Common myeloid progenitor, CD34-positive (primary cell): ENCODE data around the gene CIAO3.
"Not testable (repeated sequence)": the region's sequence is repeated elsewhere in the genome, so short reads cannot be mapped to it uniquely, and the experiment has no call there.

ENCODE experiments used
- CTCF ChIA-PET: fragments of 350-600 bp; sonication (Branson Sonifier 250); formaldehyde crosslinking; loops from one replicate; lab custom pipeline; 2021; ENCODE audit warnings: antibody characterized with exemption; lab: Charles Lee
- POLR2A ChIA-PET: fragments of 350-600 bp; sonication (Branson Sonifier 250); formaldehyde crosslinking; loops from one replicate; lab custom pipeline; 2021; ENCODE audit warnings: antibody characterized with exemption; lab: Charles Lee
- DNase-seq, 3 donors: peaks; one replicate each; pipeline versions ENCODE4 v3.0.0 to v3.0.0-alpha.2; 2013
- H3K27ac ChIP-seq, 2 experiments: 1 replicate in 1 of 2; 2 replicates in 1 of 2; pipeline ENCODE4 v1.7.0; 2013; ENCODE audit warnings: inconsistent platforms in 2 of 2, low read length in 2 of 2, mild to moderate bottlenecking in 2 of 2, low read depth in 1 of 2, moderate library complexity in 1 of 2; ENCODE audit not compliant: severe bottlenecking in 2 of 2, insufficient read depth in 1 of 2, poor library complexity in 1 of 2
- H3K27me3 ChIP-seq, 5 experiments: replicated peaks in 2 of 5; 1 replicate in 3 of 5; 2 replicates in 2 of 5; pipeline versions ENCODE4 v1.6.1 to v1.7.0; 2013; ENCODE audit warnings: low read length in 4 of 5, mild to moderate bottlenecking in 2 of 5, moderate library complexity in 2 of 5, inconsistent platforms in 1 of 5; ENCODE audit not compliant: insufficient read depth in 5 of 5, control insufficient read depth in 4 of 5
- H3K36me3 ChIP-seq, 4 experiments: 1 replicate in 2 of 4; 2 replicates in 2 of 4; pipeline versions ENCODE4 v1.6.1 to v1.7.0; 2013; ENCODE audit warnings: low read length in 3 of 4, control low read depth in 1 of 4, mild to moderate bottlenecking in 1 of 4; ENCODE audit not compliant: control insufficient read depth in 4 of 4, insufficient read depth in 4 of 4
- H3K4me1 ChIP-seq, 4 experiments: 1 replicate in 3 of 4; 2 replicates in 1 of 4; pipeline versions ENCODE4 v1.6.1 to v1.7.1; 2013; ENCODE audit warnings: low read length in 3 of 4, mild to moderate bottlenecking in 3 of 4, control low read depth in 1 of 4, inconsistent platforms in 1 of 4, moderate library complexity in 1 of 4; ENCODE audit not compliant: control insufficient read depth in 4 of 4, insufficient read depth in 4 of 4; ENCODE audit errors: control extremely low read depth in 1 of 4
- H3K4me3 ChIP-seq, 7 experiments: 1 replicate in 4 of 7; 2 replicates in 3 of 7; pipeline versions ENCODE4 v1.5.1 to v1.7.0; 2013; ENCODE audit warnings: mild to moderate bottlenecking in 7 of 7, low read length in 6 of 7, moderate library complexity in 6 of 7, inconsistent platforms in 2 of 7, low read depth in 2 of 7, control low read depth in 1 of 7; ENCODE audit not compliant: insufficient read depth in 4 of 7, control insufficient read depth in 1 of 7; ENCODE audit errors: extremely low read depth in 1 of 7
- H3K9me3 ChIP-seq, 5 experiments: 1 replicate in 4 of 5; 2 replicates in 1 of 5; pipeline versions ENCODE4 v1.6.1 to v1.7.1; 2013; ENCODE audit warnings: low read length in 4 of 5, mild to moderate bottlenecking in 2 of 5, inconsistent platforms in 1 of 5, low read depth in 1 of 5, moderate library complexity in 1 of 5; ENCODE audit not compliant: control insufficient read depth in 4 of 5, insufficient read depth in 2 of 5; ENCODE audit errors: control extremely low read depth in 1 of 5
- WGBS: methylation state at CpG from one replicate; pipeline ENCODE4 v1.1.5; 2013; ENCODE audit not compliant: insufficient coverage; 5-methylcytosine and 5-hydroxymethylcytosine counted together

The CIAO3 gene

DNA sequence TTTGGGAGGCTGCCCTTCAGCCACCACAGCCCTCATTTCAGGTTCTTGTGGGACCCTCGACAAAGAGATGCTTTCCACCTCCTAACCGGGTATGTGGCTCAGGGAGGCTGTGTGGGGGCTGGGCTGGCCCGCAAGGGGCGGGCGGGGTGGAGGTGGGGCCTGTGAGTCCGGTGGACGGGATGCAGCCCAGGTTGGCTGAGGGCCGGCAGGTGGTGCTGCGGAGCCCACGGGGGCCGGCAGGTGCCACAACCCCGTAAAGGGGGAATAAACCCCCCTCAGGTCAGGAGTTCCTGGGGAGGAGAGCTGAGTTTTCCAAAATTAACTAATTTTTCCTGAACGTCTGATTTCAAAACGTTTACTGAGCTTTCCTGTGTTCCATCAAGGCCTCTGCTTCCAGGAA lies 4.9 kb upstream of the CIAO3 start:
- ChIA-PET CTCF (interaction anchor here (1.0 to 5.0 kb wide), 7 partner anchors 10 to 40 kb away, joined by 3 to 46 read pairs (median 14); partner anchors contain the start of gene METRN), POLR2A (interaction anchor here (1.1 kb wide), 1 partner anchor 34 kb away, joined by 5 read pairs; no protein-coding TSS in a partner anchor)
- H3K9me3 ChIP-seq: no peaks in the 10 kb centered on the region
- H3K36me3 ChIP-seq: no peaks in the 10 kb centered on the region
- peak; percentile 36 to 46 (median 44) for DNase-seq
- H3K4me1 ChIP-seq: peaks cover 0 to 6% (median 3%) of the 10 kb centered on the region in 4 experiments
- H3K27me3 ChIP-seq: no peaks in the 10 kb centered on the region
- H3K27ac ChIP-seq: no peak overlapping the region
- no peak overlapping the region for H3K4me3 ChIP-seq
- WGBS: 5% methylated on average over 10 of the region's 14 CpGs

DNA sequence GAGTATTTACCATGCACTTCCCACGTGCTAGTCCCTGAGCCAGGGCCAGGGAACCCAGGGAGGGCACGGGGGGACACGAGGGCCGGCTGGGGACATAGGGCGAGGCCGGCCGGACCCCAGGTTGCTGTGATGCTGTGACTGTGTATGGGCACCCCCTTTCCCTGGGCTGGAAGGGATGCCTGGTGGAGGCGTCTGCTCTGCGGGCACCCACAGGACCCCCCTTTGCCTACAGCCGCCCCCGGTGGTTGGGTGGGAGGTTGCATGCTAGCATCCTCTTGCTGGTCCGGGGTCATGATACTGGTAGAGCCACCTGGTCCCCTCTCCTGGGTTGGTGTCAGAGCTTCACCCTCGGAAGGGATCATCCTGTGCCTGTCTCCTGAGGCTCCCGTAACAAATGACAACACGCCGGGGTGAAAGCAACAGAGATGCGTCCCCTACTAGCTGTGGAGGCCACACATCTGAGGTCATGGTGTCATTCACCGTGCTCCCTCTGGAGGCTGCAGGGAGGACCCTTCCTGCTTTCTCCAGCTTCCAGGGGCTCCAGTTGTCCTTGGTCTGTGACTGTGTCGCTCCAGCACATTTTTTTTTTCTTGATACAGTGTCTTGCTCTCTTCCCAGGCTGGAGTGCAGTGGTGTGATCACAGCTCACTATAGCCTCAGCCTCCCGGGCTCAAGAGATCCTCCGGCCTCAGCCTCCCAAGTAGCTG lies 3.1 kb upstream of the CIAO3 start:
- H3K27ac ChIP-seq: no peak overlapping the region
- peaks cover 0 to 19% (median 18%) of the 10 kb centered on the region in 4 experiments for H3K4me1 ChIP-seq
- DNase-seq: peak in 2 of 3 donors; percentile 47 to 48
- H3K9me3 ChIP-seq: no peaks in the 10 kb centered on the region
- H3K27me3 ChIP-seq: no peaks in the 10 kb centered on the region
- ChIA-PET POLR2A (interaction anchor here (0.5 to 0.7 kb wide), 2 partner anchors 15 to 18 kb away, joined by 3 read pairs; no protein-coding TSS in a partner anchor), CTCF (interaction anchor here (1.0 to 5.0 kb wide), 7 partner anchors 12 to 42 kb away, joined by 3 to 46 read pairs (median 14); partner anchors contain the start of gene METRN)
- H3K4me3 ChIP-seq: no peak overlapping the region
- no peaks in the 10 kb centered on the region for H3K36me3 ChIP-seq
- over 99% methylated on average over 16 of the region's 21 CpGs for WGBS

DNA sequence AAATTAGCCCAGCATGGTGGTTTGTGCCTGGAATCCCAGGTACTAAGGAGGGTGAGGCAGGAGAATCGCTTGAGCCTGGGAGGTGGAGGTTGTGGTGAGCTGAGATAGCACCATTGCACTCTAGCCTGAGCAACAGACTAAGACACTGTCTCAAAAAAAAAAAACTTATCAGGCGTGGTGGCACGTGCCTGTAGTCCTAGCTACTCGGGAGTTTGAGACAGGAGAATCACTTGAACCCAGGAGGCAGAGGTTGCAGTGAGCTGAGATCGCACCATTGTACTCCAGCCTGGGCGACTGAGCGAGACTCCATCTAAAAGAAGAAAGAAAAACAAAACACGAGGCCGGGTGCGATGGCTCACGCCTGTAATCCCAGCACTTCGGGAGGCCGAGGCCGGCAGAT lies 2.1 kb upstream of the CIAO3 start:
- CTCF ChIA-PET: interaction anchor here (1.1 to 5.0 kb wide), 7 partner anchors 14 to 43 kb away, joined by 3 to 46 read pairs (median 13); partner anchors contain the start of gene METRN
- POLR2A ChIA-PET: not testable (repeated sequence)

DNA sequence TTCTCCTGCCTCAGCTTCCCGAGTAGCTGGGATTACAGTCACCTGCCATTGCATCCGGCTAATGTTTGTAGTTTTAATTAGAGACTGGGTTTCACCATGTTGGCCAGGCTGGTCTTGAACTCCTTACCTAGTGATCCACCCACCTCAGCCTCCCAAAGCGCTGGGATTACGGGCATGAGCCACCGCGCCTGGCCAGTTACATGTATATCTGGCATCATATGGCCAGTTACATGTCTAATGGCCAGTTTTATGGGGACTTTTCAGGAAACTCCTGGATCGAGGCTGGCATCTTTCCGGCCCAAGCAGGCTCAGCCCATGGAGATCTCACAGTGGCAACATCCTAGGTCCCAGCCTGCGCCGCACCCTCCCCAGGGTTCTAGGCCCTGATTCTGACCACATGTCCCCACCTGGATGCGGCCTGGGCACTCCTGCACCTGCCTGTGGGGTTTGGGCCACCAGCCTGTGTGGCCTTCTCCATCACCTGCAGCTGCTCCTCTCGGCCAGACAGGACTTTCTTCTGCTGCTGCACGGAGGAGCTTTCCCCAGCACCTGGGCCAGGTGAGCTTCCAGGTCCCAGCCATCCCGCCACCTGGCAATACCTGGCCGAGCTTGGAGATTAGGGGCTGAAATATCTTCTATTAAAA lies 1.3 kb upstream of the CIAO3 start:
- peaks cover 0 to 7% (median 1%) of the 10 kb centered on the region in 4 experiments for H3K36me3 ChIP-seq
- POLR2A ChIA-PET: no interaction called here

More for the DNA sequence above, 2.1 kb upstream of the CIAO3 start:
- H3K27me3 ChIP-seq, H3K27ac ChIP-seq, DNase-seq, H3K9me3 ChIP-seq, H3K4me3 ChIP-seq, H3K36me3 ChIP-seq: not testable (repeated sequence)
- peaks cover 0 to 27% (median 23%) of the 10 kb centered on the region in 4 experiments for H3K4me1 ChIP-seq
- WGBS: 97% methylated on average over 6 of the region's 14 CpGs

DNA sequence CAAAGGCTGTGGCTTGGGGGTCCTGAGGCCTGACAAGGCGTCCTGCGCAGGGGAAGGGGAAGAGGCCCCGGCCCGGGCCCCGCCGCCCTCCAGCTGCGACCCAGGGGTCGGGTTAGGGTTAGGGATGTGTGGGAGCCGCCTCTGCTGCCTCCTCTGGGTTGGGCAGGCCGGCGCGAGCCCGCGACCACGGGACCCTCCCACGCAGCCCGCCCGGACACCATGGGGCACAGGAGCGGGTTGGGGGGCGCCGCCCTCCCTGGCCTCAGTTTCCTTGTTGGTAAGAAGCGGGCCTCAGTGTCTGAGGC lies 386 bp downstream of the CIAO3 start:
- no peaks in the 10 kb centered on the region for H3K9me3 ChIP-seq
- H3K4me1 ChIP-seq: peaks cover 0 to 41% (median 33%) of the 10 kb centered on the region in 4 experiments
- ChIA-PET CTCF (interaction anchor here (0.6 to 2.1 kb wide), 9 partner anchors 10 to 41 kb away, joined by 3 to 6 read pairs (median 3); partner anchors contain the start of gene ANTKMT), POLR2A (interaction anchor here (1.5 kb wide), 1 partner anchor 14 kb away, joined by 4 read pairs; the partner anchor contains the start of genes CCDC78 and HAGHL)
- H3K36me3 ChIP-seq: peaks cover 0 to 23% (median 15%) of the 10 kb centered on the region in 4 experiments
- no peaks in the 10 kb centered on the region for H3K27me3 ChIP-seq
- peak overlapping the region; percentile 40 to 86 for H3K27ac ChIP-seq
- peak overlapping the region; percentile 62 to 97 (median 87) for H3K4me3 ChIP-seq
- DNase-seq: no peak
- 0% methylated on average over 20 of the region's 22 CpGs for WGBS

More for the DNA sequence above, 1.3 kb upstream of the CIAO3 start:
- CTCF ChIA-PET: interaction anchor here (0.7 to 5.0 kb wide), 9 partner anchors 13 to 553 kb away, joined by 3 to 46 read pairs (median 4); no protein-coding TSS in a partner anchor
- no peaks in the 10 kb centered on the region for H3K27me3 ChIP-seq
- 96% methylated on average over 14 of the region's 15 CpGs for WGBS
- H3K9me3 ChIP-seq: no peaks in the 10 kb centered on the region
- DNase-seq: no peak
- H3K4me1 ChIP-seq: peaks cover 0 to 35% (median 31%) of the 10 kb centered on the region in 4 experiments
- no peak overlapping the region for H3K4me3 ChIP-seq
- H3K27ac ChIP-seq: no peak overlapping the region

DNA sequence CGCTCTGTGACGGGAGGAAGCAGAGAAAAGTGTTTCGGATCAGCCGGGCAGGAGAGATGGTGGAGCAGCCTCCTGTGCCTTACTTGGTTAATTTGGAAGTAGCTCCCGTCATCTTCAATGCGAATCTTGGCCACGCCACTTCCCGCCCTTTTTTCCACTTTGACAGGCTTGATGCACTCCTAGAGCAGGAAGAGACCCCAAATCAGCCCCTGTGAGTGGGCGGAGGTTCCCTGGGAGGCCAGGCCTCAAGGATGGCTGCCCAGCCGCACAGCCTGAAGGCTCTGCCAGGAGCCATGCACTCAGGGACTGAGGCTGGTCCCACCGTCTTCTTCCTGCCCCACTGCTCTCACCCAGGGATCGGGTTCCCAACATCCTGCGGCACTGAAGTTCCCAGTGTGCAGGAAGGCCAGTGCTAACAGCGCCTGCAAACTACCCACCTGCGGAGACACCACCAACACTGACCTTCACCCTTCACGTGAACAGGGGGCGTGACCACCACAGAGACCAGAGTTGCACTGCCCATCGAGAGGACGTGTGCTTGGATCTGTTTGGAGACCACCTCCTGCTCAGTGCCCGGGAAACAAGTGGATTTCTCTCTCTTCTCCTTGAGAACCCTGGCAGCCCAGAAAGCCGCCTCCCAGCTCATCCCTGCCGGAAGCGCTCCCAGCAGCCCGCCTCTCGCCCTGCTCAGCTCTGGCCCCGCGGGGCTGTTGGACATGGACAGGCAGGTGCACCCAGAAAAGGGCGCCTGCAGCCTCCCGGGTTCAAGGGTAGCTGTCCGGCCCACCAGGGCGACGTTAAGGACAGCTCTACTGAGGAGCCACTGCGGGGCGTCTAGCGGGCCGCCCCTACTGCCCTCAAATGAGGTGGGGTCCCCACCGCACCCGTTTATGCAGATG lies 988 bp downstream of the CIAO3 start:
- Histone ChIP-seq H3K27me3 (no peaks in the 10 kb centered on the region), H3K4me3 (peak overlapping the region; percentile 62 to 97 (median 87)), H3K36me3 (peaks cover 0 to 29% (median 19%) of the 10 kb centered on the region in 4 experiments), H3K9me3 (no peaks in the 10 kb centered on the region), H3K27ac (peak overlapping the region; percentile 40 to 86), H3K4me1 (peaks cover 0 to 41% (median 33%) of the 10 kb centered on the region in 4 experiments)
- ChIA-PET POLR2A (interaction anchor here (1.5 kb wide), 1 partner anchor 13 kb away, joined by 4 read pairs; the partner anchor contains the start of genes CCDC78 and HAGHL), CTCF (interaction anchor here (0.6 to 2.1 kb wide), 10 partner anchors 11 to 42 kb away, joined by 3 to 6 read pairs (median 3); partner anchors contain the start of gene ANTKMT)
- no peak for DNase-seq
- 57% methylated on average over 38 of the region's 38 CpGs for WGBS
